Measurements from ENCODE around the gene BTNL8.

BTNL8 gene

GRCh38 chr5:180858586-180858985 lies 40.4 kb upstream of the BTNL8 start:
- Histone ChIP-seq H4K20me1 (ENCODE audit: insufficient read depth, low read length) (peaks cover 3% of the 10 kb centered on the region; the same call in 1 of the 2 replicates), H3K79me2 (ENCODE audit: insufficient read depth, low read length) (peaks cover 70% of the 10 kb centered on the region), H3K27me3 (ENCODE audit: insufficient read depth, low read length, poor library complexity) (no peaks in the 10 kb centered on the region), H3K36me3 (ENCODE audit: insufficient read depth, low read length) (peaks cover 60% of the 10 kb centered on the region), H3K4me1 (ENCODE audit: insufficient read depth, low read length) (peaks cover 29% of the 10 kb centered on the region), H3K9ac (ENCODE audit: low read depth, low read length) (no peak overlapping the region), H2AFZ (ENCODE audit: low read depth, low read length) (no peak overlapping the region), H3K27ac (ENCODE audit: low read length) (no peak overlapping the region), H3K4me3 (ENCODE audit: low read depth in 1 of 2, low read length in 2 of 2) (no peak overlapping the region), H3K9me3 (ENCODE audit: insufficient read depth, low read length, severe bottlenecking) (no peaks in the 10 kb centered on the region), H3K4me2 (ENCODE audit: insufficient read depth, low read length) (peak overlapping the region; percentile 95; the same call in 1 of the 2 replicates)
- ATAC-seq (ENCODE audit: insufficient read depth, low read depth), result no peak
- TF ChIP-seq EZH2 (IDR thresholded peaks at IDR 0.05; ENCODE audit: borderline replicate concordance, low read depth, low read length, severe bottlenecking) (no peak), CTCF (IDR thresholded peaks at IDR 0.05; ENCODE audit: borderline replicate concordance, extremely low read depth, low read length, poor library complexity, severe bottlenecking) (no peak)
- DNase-seq, result no peak

- Histone ChIP-seq H3K9ac (ENCODE audit: low read depth, low read length) (peak overlapping the region; percentile 100), H3K4me3 (ENCODE audit: low read depth in 1 of 2, low read length in 2 of 2) (peak overlapping the region; percentile 95 to 99), H3K4me1 (ENCODE audit: insufficient read depth, low read length) (peaks cover 29% of the 10 kb centered on the region), H3K79me2 (ENCODE audit: insufficient read depth, low read length) (peaks cover 53% of the 10 kb centered on the region), H2AFZ (ENCODE audit: low read depth, low read length) (peak overlapping the region; percentile 99), H3K9me3 (ENCODE audit: insufficient read depth, low read length, severe bottlenecking) (no peaks in the 10 kb centered on the region), H3K4me2 (ENCODE audit: insufficient read depth, low read length) (peak overlapping the region; percentile 95), H4K20me1 (ENCODE audit: insufficient read depth, low read length) (peaks cover 3% of the 10 kb centered on the region; the same call in 1 of the 2 replicates), H3K27me3 (ENCODE audit: insufficient read depth, low read length, poor library complexity) (no peaks in the 10 kb centered on the region), H3K36me3 (ENCODE audit: insufficient read depth, low read length) (peaks cover 42% of the 10 kb centered on the region), H3K27ac (ENCODE audit: low read length) (peak overlapping the region; percentile 97)
- peak; percentile 51 for ATAC-seq (ENCODE audit: insufficient read depth, low read depth)
- peak; percentile 56 for DNase-seq
- peak; percentile 45 for TF ChIP-seq CTCF (IDR thresholded peaks at IDR 0.05; ENCODE audit: borderline replicate concordance, extremely low read depth, low read length, poor library complexity, severe bottlenecking)
- no peak for TF ChIP-seq EZH2 (IDR thresholded peaks at IDR 0.05; ENCODE audit: borderline replicate concordance, low read depth, low read length, severe bottlenecking)
Observed at GRCh38 chr5:180860273-180860886, 38.6 kb upstream of the BTNL8 start.

GRCh38 chr5:180860887-180861822 lies 37.8 kb upstream of the BTNL8 start, which contains the start of gene ZFP62:
ZFP62 (minus strand) TSS chr5:180861276; CDS start chr5:180861219, 57 bp downstream.
- Histone ChIP-seq H3K4me1 (ENCODE audit: insufficient read depth, low read length) (peaks cover 29% of the 10 kb centered on the region), H3K9me3 (ENCODE audit: insufficient read depth, low read length, severe bottlenecking) (no peaks in the 10 kb centered on the region), H3K36me3 (ENCODE audit: insufficient read depth, low read length) (peaks cover 34% of the 10 kb centered on the region), H2AFZ (ENCODE audit: low read depth, low read length) (peak within 1 kb of the TSS; percentile 99), H3K4me2 (ENCODE audit: insufficient read depth, low read length) (peak within 1 kb of the TSS; percentile 95), H3K79me2 (ENCODE audit: insufficient read depth, low read length) (peaks cover 45% of the 10 kb centered on the region), H3K27ac (ENCODE audit: low read length) (peak within 1 kb of the TSS; percentile 97), H4K20me1 (ENCODE audit: insufficient read depth, low read length) (no peaks in the 10 kb centered on the region), H3K9ac (ENCODE audit: low read depth, low read length) (peak within 1 kb of the TSS; percentile 100), H3K4me3 (ENCODE audit: low read depth in 1 of 2, low read length in 2 of 2) (peak within 1 kb of the TSS; percentile 95 to 99), H3K27me3 (ENCODE audit: insufficient read depth, low read length, poor library complexity) (peaks cover 3% of the 10 kb centered on the region)
- peak; percentile 92 for ATAC-seq (ENCODE audit: insufficient read depth, low read depth)
- TF ChIP-seq EZH2 (IDR thresholded peaks at IDR 0.05; ENCODE audit: borderline replicate concordance, low read depth, low read length, severe bottlenecking), result no peak
- TF ChIP-seq CTCF (IDR thresholded peaks at IDR 0.05; ENCODE audit: borderline replicate concordance, extremely low read depth, low read length, poor library complexity, severe bottlenecking), result no peak
- peak; percentile 90 for DNase-seq

Data from DND-41 (cell line).